GM20000 (cell line): ENCODE results near the gene GRB10.

Experiments
- DNase-seq: peaks from one replicate; pipeline ENCODE4 v3.0.0; 2012; ENCODE audit warnings: low spot score
- TF ChIP-seq, protein P1 (sequence below): IDR thresholded peaks from 2 replicates; pipeline ENCODE4 v1.5.1; 2012; ENCODE audit warnings: mild to moderate bottlenecking, control low read depth; ENCODE audit errors: extremely low read depth, missing control alignments

GRB10 gene

DNA sequence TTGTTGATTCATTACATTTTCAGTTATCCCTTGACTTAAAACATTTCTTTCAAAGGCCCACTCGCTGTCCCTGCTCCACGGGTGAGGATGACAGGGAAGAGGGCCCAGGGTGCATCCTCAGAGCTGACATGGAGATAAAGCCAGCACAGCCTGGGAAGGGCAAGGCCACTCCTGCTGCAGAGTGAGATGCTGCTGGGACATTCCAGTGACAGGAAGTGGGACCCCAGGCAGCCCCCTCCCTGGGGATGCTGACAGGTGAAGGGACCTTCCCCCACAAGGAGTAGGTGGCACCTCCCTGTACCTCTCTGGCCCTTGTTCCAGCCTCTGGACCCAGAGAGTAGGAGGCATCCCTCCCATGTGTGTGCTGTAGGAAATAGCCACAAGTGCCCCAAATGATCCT, 119.7 kb downstream of the GRB10 start:
- DNase-seq, result no peak
- TF ChIP-seq, protein P1, sequence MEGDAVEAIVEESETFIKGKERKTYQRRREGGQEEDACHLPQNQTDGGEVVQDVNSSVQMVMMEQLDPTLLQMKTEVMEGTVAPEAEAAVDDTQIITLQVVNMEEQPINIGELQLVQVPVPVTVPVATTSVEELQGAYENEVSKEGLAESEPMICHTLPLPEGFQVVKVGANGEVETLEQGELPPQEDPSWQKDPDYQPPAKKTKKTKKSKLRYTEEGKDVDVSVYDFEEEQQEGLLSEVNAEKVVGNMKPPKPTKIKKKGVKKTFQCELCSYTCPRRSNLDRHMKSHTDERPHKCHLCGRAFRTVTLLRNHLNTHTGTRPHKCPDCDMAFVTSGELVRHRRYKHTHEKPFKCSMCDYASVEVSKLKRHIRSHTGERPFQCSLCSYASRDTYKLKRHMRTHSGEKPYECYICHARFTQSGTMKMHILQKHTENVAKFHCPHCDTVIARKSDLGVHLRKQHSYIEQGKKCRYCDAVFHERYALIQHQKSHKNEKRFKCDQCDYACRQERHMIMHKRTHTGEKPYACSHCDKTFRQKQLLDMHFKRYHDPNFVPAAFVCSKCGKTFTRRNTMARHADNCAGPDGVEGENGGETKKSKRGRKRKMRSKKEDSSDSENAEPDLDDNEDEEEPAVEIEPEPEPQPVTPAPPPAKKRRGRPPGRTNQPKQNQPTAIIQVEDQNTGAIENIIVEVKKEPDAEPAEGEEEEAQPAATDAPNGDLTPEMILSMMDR, result no peak

GRCh38 chr7:50662041-50662694, 120.5 kb downstream of the GRB10 start:
- TF ChIP-seq, protein P1, result no peak
- DNase-seq, result no peak

- TF ChIP-seq, protein P1, result no peak
- DNase-seq, result no peak
These were observed 121.2 kb downstream of the GRB10 start for GRCh38 chr7:50661345-50662040.

DNA sequence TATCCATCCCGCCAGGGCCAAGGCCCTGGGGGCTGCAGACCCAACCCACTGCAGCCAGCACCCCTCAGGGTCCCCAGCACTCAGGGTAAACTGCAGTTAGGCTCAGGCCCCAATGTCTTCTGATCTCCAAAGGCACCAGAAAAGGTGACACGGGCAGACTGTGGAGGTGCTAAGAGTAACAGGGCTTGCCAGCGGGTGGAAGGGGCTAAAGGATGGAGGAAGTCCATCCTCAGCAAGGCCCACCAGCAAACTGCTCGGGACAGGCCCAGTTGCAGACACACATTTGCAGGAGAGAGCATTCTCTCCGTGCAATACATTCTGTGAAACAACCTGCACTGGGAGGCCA, 121.9 kb downstream of the GRB10 start:
- TF ChIP-seq, protein P1, result no peak

GRCh38 chr7:50660040-50660829, 122.5 kb downstream of the GRB10 start:
- DNase-seq, result no peak
- TF ChIP-seq, protein P1, result no peak

More for the DNA sequence above, 121.9 kb downstream of the GRB10 start:
- no peak for DNase-seq

- TF ChIP-seq, protein P1, result no peak
- DNase-seq, result no peak
These were observed 123.2 kb downstream of the GRB10 start for GRCh38 chr7:50659329-50659965.
